Thoracic aorta (tissue), 2 donors: ENCODE data around the gene SRPRA. TPM values are rescaled to one million over a fixed set of nuclear protein-coding genes. Genes with fewer than 3 reads are reported as not detected.

Experiments used
- ATAC-seq: fragments of 150-250 bp; one replicate; pipeline ENCODE4 v1.8.0; 2017; ENCODE audit warnings: low read depth; ENCODE audit not compliant: insufficient number of reproducible peaks, low FRiP score
- DNase-seq: peaks from one replicate; pipeline ENCODE4 v3.0.0-alpha.2; 2020; ENCODE audit warnings: low spot score
- H3K27ac ChIP-seq, 2 donors: fragments of 200-600 bp; sonication (generic); 1 replicate in 1 of 2; 2 replicates in 1 of 2; pipeline ENCODE4 v1.5.1; 2016; ENCODE audit warnings: mild to moderate bottlenecking in 2 of 2, moderate library complexity in 2 of 2
- H3K27me3 ChIP-seq: fragments of 200-600 bp; sonication (generic); replicated peaks from 2 replicates; pipeline ENCODE4 v1.6.0; 2016; ENCODE audit warnings: mild to moderate bottlenecking; ENCODE audit not compliant: insufficient read depth
- H3K36me3 ChIP-seq: fragments of 200-600 bp; sonication (generic); one replicate; pipeline ENCODE4 v1.5.1; 2016
- H3K4me1 ChIP-seq, 2 donors: fragments of 200-600 bp; sonication (generic); 1 replicate in 1 of 2; 2 replicates in 1 of 2; pipeline versions ENCODE4 v1.5.1 to v1.6.0; 2016; ENCODE audit warnings: low read depth in 2 of 2, mild to moderate bottlenecking in 1 of 2; ENCODE audit not compliant: control insufficient read depth in 1 of 2
- H3K4me3 ChIP-seq: fragments of 200-600 bp; sonication (generic); 2 replicates; pipeline ENCODE4 v1.5.1; 2016; ENCODE audit warnings: mild to moderate bottlenecking
- H3K9me3 ChIP-seq: fragments of 200-600 bp; sonication (generic); 2 replicates; pipeline ENCODE4 v1.5.1; 2016
- CTCF ChIP-seq: fragments of 200-600 bp; sonication (generic); IDR thresholded peaks from one replicate; pipeline ENCODE4 v1.5.1; 2019; ENCODE audit warnings: antibody characterized with exemption
- total RNA-seq, 2 donors: library from RNA; depleted of rRNA; stranded (reverse); fragments of >200 nt; gene quantifications; one replicate each; pipeline versions ENCODE4 v1.1.0 to v1.2.3, GENCODE V29; 2016

The SRPRA gene
- total RNA-seq, 2 donors from 2014 or later, result 125 to 128 TPM

- Histone ChIP-seq H3K4me1 (peaks cover 19 to 20% of the 10 kb centered on the region in 2 donors), H3K27me3 (no peaks in the 10 kb centered on the region), H3K27ac (no peak overlapping the region), H3K4me3 (no peak overlapping the region), H3K36me3 (peaks cover 4% of the 10 kb centered on the region), H3K9me3 (no peaks in the 10 kb centered on the region)
- no peak for DNase-seq
- ATAC-seq, result no peak
- no peak for TF ChIP-seq CTCF
Measured at GRCh38 chr11:126214441-126214840, 54.3 kb downstream of the SRPRA start.

Other genes starting within 250 kb of the SRPRA start
- 10 to 100 TPM; 10.4 to 17.7 TPM for gene CDON, start 206.0 kb downstream of the SRPRA start, total RNA-seq
- 10 to 100 TPM in 1 of 2 donors, 1 to 10 TPM in 1; 6.0 to 34.8 TPM for gene RPUSD4, start 57.2 kb downstream of the SRPRA start, total RNA-seq
- 10 to 100 TPM in 1 of 2 donors, 1 to 10 TPM in 1; 8.4 to 14.5 TPM for gene FAM118B, start 57.1 kb downstream of the SRPRA start, total RNA-seq
- gene FOXRED1, start 259 bp upstream of the SRPRA start, total RNA-seq, result 10 to 100 TPM; 22.9 to 27.8 TPM
- 10 to 100 TPM; 15.2 to 20.7 TPM for gene TIRAP, start 14.2 kb upstream of the SRPRA start, total RNA-seq
- gene DCPS, start 35.2 kb upstream of the SRPRA start, total RNA-seq, result 1 to 10 TPM; 8.4 to 9.7 TPM
- gene ST3GAL4, start 86.8 kb upstream of the SRPRA start, total RNA-seq, result 10 to 100 TPM; 27.7 to 98.0 TPM